Testis (tissue), 2 donors: ENCODE measurements around the gene PKP2.

Source experiments
- CTCF ChIP-seq, 3 experiments: fragments of 450-650 bp in 2 of 3; fragments of 200-600 bp in 1 of 3; sonication (generic) in 1 of 3; IDR thresholded peaks; one replicate each; pipeline ENCODE4 v1.5.1; 2016 to 2019; ENCODE audit warnings: antibody characterized with exemption in 3 of 3, mild to moderate bottlenecking in 2 of 3, moderate library complexity in 1 of 3
- POLR2A ChIP-seq: fragments of 450-650 bp; IDR thresholded peaks from one replicate; pipeline ENCODE4 v1.6.1; 2017; ENCODE audit warnings: antibody characterized with exemption, mild to moderate bottlenecking, moderate library complexity

GRCh38 chr12:32843528-32844095, 53.0 kb downstream of the PKP2 start:
- TF ChIP-seq CTCF (IDR thresholded peaks at IDR 0.05) (no peak), POLR2A (no peak)
